Middle frontal gyrus (tissue), 1 donor: ENCODE data around the gene C14orf132.

Experiments used
- DNase-seq: peaks from one replicate; pipeline ENCODE4 v3.0.0-alpha.2; 2015; ENCODE audit warnings: low spot score; ENCODE audit errors: extremely low spot score

Gene C14orf132

DNA sequence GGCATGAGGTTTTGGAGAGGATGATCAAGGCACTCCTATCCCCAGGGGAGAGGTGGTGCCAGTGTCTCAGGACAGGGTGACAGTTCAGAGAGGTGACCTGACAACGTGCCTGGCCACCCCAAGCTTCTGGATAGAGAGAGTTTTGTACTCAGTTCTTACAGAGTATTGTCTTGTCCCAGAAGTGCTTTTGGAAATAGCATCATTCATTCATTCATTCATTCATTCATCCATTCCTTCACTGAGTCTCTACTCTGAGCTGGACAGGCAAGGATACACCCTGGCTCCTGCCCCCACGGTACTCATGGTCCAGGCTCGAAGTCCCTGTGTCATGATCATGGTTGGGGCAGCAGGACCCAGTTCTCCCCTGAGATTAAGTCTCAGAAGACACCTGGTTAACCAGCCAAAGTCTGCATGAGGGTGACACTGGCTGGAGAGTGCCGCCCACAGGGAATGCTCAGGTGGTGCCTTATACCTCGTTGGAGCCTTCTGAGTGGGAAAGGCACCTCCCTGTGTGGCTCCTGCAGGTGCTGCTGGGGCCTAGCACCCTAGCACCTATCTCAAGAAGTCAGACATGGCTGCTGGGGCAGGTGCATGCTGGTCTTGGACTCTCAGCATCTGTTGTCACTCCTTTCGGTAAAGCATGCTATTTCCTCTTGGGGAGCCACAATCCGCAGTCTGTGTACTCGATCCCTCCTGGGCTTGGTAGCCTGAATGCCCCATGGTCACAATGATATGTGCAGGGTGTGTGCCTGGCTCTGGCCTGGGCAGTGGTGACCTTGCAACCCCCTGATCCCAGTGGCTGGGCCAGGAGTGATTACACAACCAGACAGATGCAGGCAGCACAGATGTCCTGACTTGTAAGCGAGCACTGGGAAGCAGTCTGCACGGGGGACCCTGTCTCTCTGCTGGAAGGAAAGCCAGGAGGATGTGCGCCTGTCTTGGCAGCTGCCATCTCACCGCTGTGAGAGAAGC, 57.8 kb downstream of the C14orf132 start:
- no peak for DNase-seq

DNA sequence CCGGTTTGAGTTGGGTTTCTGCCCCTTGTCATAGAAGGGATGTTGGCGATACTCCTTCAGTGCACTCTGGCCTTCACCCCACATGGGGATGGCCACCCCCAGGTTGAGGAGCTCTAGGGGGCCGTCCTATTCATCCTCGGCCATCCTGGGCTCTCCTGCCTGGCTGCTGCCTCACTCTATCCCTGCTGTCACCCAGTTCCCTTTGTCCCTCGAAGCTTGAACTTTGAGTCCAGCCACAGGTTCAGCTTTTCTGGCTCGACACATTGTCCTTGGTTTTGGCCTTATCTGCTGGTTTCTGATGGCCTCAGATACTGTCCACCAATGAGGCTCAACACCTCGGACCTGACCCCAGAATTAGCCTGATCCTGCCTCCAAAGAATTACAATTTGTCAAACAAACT, 58.6 kb downstream of the C14orf132 start:
- no peak for DNase-seq

DNA sequence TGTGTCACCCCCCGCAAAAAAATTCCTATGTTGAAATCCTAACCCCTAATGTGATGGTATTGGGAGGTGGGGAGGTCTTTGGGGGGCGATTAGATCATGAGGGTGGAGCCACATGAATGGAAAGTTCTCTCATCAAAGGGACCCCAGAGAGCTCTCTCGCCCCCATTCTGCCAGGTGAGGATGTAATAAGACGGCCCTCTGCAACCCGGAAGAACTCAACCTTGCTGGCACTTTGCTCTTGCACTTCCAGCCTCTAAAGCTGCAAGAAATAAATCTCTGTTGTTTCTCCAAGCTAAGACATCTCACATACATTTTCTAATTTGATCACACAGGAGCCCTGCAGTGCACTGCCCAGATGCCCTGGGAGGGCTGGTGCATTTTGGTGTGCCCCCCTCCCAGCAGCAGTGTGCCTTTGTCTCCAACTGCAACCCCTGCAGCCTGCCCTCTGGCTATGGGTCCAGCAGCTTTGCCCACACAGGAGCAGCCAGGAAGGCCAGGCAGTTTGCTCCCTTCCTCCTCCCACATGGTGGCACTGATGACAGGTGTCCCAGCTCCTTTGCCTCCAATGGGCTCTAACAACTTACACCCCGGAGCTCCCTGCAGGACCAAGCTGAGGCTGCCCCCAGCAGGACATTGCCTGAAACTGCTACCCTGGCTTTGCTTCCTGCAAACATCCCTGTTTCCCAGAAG, 59.3 kb downstream of the C14orf132 start:
- DNase-seq, result peak; percentile 62

DNA sequence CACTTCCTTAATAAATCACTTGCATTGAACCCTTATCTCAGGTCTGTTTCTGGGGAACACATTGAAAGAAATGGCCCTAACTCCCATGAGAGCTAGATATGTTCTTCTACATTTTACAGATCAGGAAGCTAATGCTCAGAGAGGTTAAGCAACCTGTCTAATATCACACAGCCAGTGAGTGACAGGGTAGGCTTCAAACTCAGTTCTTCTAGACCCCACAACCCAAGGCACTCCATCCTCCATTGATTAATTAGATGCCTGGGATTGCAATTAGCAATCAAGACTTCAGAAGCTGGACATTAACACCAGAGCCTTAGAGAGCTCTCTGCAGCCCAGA, 59.8 kb downstream of the C14orf132 start:
- DNase-seq, result no peak

DNA sequence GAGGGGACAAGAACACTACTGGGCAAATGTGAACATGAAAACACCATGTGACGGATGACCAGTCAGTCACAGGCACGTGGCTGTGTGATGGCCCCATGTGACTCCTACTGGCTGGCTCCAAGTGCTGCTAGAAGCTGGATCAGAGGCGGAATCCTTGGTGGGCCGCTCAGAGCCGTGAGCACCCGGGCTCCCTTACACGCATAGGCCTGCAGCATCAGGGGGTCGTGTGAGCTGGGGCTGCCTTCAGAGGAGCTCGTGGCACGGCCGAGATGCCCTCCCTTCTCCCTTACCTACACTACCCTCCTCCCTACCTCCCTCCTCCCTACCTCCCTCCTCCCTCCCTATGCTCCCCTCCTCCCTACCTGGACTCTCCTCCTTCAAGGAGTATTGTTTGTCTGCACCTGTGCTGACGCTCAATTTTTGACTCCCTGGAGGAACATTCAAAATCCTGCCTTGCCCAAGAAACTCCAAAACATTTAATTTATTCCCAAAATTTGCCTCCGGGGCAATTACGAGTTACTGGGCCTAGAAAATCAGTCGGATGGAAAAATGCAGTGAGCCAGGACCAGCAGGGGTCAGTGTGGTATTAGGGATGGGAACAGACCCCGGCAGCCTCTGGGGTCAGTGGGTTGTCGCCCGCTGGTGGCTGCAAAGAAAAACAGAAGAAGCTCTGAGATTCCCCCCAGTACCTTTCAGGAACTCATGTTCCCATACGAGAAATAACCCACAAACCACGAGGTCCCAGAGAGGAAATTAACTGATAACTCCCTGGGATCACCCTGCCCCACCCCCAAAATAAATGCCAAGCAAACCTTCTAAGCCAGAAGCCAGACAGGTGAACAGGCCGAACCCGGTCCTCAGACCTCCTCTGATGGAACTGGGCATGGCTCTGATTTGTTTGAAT, 61.3 kb downstream of the C14orf132 start:
- DNase-seq, result peak; percentile 51

DNA sequence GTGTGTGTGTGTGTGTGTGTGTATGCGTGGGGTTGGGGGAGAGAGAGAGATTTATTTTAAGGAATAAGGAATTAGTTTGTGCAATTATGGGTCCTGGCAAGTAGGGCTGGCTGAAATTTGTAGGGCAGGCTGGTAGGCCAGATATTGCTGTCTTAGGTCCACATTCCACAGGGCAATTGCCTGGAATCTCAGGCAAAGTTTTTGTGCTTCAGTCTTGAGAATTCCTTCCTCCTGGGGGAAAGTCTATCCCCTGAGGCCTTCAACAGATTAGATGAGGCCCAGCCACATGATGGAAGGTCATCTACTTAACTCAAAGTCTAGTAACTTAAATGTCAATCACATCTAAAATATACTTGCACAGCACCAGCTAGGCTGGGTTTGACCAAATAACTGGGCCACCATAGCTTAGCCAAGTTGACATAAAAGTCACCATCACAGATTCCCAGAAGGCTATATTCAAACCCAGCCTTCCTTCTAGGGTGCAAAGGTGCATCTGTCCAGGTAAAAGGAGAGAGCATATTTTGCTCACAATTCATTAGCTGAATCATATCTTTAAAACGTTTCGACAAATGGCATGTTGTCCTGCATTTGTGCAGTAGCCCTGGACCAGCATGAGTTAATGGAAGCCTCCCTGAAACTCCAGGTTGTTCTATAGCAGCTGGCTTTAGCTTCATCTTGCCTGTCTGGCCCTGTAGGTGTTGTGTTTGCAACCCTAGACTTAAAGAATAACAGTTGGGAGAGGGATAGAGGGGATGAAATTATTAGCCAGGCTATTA, 63.1 kb downstream of the C14orf132 start:
- no peak for DNase-seq

DNA sequence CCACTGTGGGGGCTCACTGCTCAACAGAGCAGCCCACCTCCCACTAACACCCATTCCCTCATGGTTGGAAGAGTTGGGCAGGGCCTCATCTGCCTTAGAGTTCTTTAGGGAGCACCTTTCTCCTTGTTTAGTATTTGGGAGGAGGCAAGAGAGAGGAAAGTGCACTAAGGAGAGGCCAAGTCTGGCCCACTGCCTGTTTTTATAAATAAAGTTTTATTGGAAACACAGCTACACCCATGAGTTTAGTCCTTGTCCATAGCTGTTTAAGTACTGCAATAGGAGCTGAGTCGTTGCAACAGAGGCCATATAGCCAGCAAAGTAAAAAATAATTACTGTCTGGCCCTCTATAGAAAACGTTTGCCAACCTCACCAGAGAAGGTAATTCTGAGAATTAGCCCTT, 63.9 kb downstream of the C14orf132 start:
- no peak for DNase-seq

DNA sequence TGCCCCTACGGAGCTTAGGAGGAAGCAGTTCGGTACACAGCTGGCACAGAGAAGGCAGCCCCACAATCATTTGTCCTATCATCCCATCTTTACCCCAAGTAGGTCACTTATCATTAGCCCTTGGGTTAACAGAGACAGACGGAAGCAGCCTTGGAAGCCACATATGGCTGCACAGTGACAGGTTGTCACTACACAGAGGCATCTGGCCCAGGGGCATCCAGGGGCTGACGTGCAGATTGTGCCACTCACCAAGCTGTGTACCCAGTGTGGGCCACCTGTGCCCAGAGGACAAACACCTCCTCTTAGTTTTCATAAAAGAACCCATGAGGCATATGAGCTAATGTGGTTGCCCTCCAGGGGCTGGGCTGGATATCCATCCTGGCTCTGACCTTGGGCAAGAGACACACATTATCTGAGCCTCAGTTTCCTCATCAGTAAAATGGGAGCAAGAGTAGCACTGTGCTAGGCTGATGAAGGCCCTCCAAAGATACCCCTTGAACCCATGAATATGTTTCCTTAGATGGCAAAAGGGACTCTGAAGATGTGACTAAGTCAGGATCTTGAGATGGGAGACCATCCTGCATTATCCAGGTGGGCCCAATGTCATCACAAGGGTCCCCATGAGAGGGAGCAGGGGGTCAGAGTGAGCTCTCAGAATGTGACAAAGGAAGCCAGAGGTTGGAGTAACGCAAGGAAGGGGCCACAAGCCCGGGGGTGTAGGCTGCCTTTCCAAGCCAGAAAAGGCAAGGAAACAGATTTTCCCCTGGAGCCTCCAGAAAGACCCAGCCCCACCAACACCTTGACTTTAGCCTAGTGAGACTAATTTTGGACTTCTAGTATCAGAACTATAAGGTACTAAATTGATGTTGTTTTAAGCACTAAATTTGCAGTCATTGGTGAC, 64.6 kb downstream of the C14orf132 start:
- DNase-seq, result no peak

DNA sequence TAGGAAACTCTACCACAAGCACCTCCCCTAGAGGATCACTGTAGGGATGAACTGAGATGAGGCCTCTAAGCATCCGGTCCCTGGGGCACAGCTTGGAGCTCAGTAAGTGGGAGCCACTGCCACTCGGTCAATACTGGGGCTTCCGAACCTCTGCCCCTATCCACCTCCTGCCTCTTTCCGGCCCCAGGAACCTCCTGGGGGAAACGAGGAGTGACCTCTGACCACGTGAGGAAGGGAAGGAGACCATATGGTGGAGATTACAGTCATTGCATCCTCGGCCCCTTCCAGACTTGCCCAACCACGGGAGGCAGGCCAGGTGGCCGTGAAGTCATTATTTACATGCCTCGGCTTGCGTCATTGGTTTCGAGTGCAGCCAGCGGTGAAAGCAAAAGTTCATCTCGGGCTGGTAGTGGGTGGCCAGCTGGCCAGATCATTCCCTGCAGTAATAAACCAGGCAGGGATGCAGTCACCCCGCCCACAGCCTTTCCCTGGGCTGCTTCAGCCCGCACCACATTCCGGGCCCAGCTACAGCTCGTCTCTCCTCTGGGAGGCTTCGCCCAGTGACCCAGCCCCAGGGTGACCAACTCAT, 65.4 kb downstream of the C14orf132 start:
- DNase-seq, result no peak

DNA sequence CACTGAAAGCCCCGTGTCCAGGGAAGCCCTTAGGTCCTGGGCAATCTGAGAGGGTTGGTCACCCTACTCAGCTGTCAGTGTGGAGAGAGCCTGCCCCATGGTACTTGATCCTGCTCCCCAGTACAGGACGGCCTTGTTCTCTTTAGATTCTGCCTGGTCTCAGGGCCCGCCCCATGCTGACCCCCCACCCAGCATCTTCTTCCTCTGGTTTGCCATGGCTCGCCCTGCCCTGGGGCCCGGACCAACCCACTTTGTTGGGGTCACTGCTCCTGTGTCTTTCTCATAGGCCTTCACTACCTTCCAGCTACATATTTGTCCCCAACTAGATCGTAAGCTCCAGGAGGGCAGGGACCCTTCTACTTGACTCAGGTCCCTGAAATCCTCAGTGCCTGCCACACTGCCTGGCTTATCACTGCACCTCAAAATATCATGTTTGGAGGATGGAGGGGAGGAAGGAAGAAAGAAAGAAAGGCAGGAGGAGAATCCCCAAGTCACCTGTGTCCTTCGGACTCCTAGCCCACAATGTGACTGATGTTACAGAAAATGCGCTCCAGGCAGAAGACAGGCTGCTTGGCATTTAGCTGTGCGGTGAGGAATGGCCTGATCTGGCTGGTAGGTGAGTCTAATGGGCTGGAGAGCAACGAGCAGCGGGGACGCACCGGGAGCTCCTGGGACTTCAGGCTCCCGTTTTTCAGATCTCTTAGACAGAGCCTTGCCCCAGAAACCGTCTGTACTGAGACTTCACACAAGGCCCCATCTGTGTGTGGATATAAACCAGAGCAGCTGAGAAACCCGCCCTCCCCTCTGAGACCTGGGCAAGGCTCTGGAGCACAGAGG, 66.1 kb downstream of the C14orf132 start:
- DNase-seq, result no peak

DNA sequence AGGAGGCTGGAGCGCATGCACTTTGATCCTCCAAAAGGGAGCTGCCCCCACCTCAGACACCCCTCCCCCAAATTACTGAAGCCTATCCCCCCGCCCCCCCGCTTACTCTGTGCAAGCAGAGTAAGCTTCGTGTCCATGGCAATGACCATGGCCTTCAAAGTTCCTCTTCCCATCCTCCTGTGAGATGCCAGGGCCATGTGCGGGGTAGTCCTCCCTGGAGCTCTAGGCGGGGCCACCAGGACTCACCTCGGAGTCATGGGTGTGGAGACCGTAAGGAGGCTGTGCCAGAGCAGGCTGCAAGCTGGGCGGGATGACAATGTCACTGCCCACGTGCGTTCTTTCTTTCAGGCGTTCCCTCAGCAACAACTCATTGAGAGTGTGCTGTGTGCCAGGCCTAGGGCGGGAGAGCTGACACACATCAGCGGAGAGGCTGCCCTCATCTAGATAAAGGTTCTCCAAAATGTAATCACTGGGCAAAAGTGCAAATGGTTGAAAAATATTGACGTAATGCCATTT, 66.8 kb downstream of the C14orf132 start:
- DNase-seq, result no peak

DNA sequence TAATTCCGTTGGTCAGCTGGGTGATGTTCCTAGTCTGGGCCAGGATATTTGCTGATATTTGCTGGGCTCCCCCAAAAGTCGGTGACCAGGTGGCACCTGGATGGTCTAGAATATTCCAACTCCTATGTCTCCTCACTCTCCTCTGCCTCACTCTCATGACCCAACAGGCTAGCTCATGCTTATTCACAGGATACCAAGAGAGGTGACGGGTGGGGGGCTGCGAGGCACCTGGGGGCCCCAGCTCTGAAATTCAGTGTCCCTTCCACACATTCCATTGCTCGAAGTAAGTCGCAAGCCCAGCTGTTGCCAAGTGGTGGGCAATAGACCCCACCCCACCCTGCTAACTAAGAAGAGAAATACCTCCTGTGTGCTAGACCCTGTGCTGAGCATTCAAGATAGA, 67.7 kb downstream of the C14orf132 start:
- no peak for DNase-seq

DNA sequence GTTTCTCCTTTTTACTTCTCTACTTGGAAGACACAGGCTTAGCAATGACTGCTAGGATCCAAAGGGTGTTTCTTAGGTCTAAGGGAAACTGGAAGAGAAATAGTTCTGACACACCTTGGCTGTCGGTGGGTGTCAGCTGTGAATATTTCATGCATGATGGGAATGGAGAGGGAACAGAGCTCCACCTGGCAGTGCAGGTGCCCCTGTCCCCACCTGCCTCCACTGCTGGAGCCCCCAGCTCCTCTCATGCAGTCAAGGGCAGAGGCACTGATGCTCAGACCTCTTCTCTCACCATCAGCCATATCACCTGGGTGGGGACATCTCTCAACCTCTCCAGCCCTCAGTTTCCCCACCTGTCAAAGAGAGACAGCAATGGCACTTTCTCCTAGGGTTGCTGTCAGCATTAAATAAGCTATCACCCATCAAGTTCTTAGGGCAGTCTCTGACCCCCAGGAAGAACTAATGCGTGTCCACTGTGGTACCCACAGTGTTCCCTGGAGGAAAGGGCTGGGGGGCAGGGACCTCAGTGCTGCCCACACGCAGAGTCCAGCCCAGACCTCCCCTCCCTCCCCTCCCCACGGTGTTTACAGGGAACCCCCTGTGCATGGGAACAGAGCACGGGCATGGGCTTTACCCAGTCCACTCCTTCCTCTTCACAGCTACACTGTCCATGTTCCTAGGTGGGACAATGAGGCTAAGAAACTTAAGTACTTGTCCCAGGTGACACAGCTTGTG, 69.1 kb downstream of the C14orf132 start:
- DNase-seq, result no peak

DNA sequence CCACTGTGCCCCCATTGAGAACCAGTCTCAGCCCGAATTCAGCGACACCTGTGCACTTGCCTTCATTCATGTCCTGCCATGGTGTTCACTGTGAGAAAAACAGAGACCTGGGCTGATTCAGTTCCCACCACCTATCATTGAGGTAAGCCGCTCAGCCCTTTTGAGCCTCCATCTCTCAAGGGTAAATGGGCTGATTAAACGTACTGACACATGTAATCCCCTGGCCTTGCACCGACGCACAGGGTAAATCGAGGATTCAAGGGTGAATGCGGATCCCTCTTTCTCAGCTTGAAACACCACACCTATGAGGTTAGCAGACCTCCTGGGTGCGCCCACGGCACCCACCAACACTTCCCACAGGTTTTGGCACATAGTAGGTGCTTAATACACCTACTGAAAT, 69.7 kb downstream of the C14orf132 start:
- no peak for DNase-seq

DNA sequence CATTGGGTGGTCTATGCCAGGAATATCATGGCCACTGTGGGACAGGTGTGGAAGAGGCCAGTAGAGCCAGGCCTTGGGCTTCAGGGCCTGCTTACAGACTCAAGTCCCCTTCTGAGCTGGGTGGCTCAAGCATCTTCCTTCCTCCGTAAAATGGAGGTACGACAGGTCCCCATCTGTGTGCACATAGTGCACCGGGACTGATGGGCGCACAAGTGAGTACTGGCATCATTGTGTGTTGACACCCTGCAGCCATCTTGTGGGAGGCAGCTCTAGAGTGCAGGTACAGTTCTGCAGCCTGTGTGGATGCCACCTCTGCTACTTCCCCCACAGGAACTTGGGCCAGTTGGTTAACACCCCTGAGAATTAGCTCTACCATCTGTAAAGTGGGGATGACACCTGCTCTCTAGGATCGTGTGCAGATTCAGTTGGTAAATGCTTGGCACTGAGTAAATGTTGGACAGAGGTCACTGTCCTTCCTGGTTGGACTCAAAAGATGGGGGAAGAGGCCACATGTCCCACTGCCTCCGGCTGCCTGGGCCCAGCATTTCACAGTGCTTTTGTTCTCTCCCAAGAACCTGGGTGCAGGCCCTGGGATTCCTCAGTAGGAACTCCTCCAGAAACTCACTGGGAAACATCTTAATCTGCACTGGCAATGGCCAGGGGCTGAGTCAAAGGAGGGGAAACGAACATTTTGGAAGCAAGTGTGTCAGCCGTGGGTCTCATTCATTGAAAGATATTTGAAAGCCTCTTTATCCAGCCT, 70.6 kb downstream of the C14orf132 start:
- DNase-seq, result no peak

DNA sequence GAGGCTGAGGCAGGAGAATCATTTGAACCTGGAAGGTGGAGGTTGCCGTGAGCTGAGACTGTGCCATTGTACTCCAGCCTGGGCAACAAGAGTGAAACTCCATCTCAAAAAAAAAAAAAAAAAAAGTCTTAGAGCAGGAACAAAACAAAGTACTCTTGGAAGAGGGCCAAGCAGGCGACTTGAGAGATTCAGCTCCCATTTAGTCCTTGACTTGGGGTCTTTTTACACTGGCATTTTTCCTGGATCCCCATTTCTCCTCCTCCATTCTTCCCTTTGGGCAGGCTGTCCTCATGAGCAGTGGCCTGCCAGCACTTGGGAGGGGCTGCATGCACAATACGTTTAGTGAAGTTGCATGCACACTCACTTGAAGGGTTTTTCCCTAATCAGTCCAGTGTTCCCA, 72.9 kb downstream of the C14orf132 start:
- no peak for DNase-seq

DNA sequence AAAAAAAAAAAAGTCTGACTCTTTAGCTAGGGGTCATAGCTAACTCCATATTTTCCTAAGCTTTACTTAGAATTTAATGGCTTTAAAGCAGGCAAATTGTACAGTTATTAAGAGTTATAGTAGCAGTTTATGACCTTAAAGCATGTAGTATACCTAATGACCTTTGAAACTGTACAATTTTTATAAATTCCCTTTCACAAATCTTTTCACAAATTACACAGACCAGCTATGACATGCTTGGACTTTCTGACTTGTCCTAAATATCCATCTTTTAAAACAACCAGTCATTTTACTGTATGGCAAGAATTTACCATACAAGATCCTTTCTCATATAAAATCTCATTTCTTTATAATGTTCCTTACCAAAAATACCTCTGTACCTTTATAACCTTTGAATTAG, 74.8 kb downstream of the C14orf132 start:
- no peak for DNase-seq
